Embryonic facial prominence (tissue), 1 donor: ENCODE measurements around the gene TRABD2B.
A peak's percentile ranks its signal among the peaks of the same experiment; 100 is the strongest.

Experiments used
- DNase-seq: peaks from one replicate; pipeline ENCODE4 v3.0.0-alpha.2; 2016; ENCODE audit errors: extremely low spot score

The TRABD2B gene

GRCh38 chr1:47757226-47757975 is 239.8 kb downstream of the TRABD2B start:
- DNase-seq, result no peak

GRCh38 chr1:47756411-47756810 is 240.8 kb downstream of the TRABD2B start:
- no peak for DNase-seq

GRCh38 chr1:47756006-47756405 is 241.2 kb downstream of the TRABD2B start:
- no peak for DNase-seq

- DNase-seq, result no peak
Observed at GRCh38 chr1:47755101-47755990, 241.8 kb downstream of the TRABD2B start.

GRCh38 chr1:47754221-47754620 is 243.0 kb downstream of the TRABD2B start:
- DNase-seq, result no peak

GRCh38 chr1:47753808-47754207 is 243.4 kb downstream of the TRABD2B start:
- DNase-seq, result no peak

GRCh38 chr1:47752559-47752958 is 244.6 kb downstream of the TRABD2B start:
- DNase-seq, result no peak

GRCh38 chr1:47751996-47752451 is 245.2 kb downstream of the TRABD2B start:
- no peak for DNase-seq

- no peak for DNase-seq
Observed at GRCh38 chr1:47751193-47751592, 246.0 kb downstream of the TRABD2B start.

- no peak for DNase-seq
Observed at GRCh38 chr1:47745715-47746609, 251.2 kb downstream of the TRABD2B start.

GRCh38 chr1:47742890-47743760 is 254.1 kb downstream of the TRABD2B start:
- DNase-seq, result no peak

GRCh38 chr1:47738560-47739182 is 258.5 kb downstream of the TRABD2B start:
- peak; percentile 40 for DNase-seq

- no peak for DNase-seq
Observed at GRCh38 chr1:47732489-47732888, 264.7 kb downstream of the TRABD2B start.

GRCh38 chr1:47731730-47732129 is 265.5 kb downstream of the TRABD2B start:
- DNase-seq, result no peak

- no peak for DNase-seq
Observed at GRCh38 chr1:47729685-47730084, 267.5 kb downstream of the TRABD2B start.

- no peak for DNase-seq
Observed at GRCh38 chr1:47727697-47728085, 269.5 kb downstream of the TRABD2B start.

GRCh38 chr1:47727051-47727696 is 270.0 kb downstream of the TRABD2B start:
- DNase-seq, result no peak

GRCh38 chr1:47725992-47726855 is 271.0 kb downstream of the TRABD2B start:
- DNase-seq, result peak; percentile 40

- DNase-seq, result no peak
Observed at GRCh38 chr1:47725511-47725991, 271.6 kb downstream of the TRABD2B start.
